Measurements from ENCODE around the gene DNMBP.
"Not testable (repeated sequence)": the region's sequence is repeated elsewhere in the genome, so short reads cannot be mapped to it uniquely, and the experiment has no call there.

Gene DNMBP

DNA sequence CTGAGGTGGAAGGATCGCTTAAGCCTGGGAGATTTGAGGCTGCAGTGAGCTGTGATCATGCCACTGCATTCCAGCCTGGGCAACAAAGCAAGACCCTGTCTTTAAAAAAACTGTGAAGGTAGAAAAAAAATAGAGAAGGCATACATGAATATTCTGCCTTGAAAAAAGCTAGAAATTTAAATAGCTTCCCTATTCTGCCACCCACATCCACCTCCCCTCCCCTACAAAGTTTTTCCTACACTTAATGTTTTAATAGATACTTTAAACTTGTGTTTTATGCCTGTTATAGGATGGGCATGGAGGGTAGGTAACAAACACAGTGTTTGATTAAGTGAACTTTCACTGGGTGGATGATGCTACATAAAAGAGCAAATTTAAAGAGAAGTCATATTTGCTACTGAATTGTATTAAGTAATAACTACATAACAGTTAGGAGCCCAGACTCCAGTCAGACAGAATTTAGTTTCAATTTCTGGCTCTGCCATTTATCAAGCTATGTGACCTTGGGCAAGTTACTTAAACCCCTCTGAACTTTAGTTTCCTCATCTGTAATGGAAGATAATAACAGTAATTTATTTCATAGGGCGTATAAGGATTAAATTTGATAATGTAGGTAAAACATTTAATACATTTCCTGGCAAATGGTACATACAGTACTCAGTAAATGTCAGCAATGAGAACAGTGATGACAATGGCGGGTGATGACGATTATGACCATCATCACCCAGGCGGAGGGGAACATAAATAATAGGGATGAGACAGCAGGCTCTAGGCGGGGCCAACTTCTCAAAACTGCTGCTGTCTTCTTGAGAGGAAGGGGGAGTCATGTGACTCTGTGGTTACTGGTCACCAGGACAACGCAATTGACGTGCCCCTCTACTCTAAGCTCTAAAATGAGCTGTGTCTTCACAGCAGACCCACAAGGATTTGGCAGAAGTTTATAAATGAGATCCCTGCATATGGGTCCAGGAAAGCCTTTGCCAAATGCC is 15.8 kb downstream of the DNMBP start:
- in situ Hi-C loops (cut with HindIII; ENCODE audit: low sequenced_read_pairs) = no loop called here

DNA sequence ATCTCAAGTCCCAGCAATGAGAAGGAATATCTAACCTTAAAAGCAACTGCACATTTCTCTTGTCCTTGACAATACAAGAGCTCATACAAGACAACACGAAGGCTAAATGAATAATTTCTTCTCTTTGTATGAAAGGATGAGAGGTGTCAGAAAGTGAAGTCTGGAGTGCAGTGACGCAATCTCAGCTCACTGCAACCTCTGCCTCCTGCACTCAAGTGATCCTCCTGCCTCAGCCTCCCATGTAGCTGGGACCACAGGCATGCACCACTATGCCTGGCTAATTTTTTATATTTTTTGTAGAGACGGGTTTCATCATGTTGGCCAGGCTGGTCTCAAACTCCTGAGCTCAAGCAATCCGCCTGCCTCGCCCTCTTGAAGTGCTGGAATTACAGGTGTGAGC is 24.1 kb downstream of the DNMBP start:
- in situ Hi-C loops (cut with HindIII; ENCODE audit: low sequenced_read_pairs) = not testable (repeated sequence)

DNA sequence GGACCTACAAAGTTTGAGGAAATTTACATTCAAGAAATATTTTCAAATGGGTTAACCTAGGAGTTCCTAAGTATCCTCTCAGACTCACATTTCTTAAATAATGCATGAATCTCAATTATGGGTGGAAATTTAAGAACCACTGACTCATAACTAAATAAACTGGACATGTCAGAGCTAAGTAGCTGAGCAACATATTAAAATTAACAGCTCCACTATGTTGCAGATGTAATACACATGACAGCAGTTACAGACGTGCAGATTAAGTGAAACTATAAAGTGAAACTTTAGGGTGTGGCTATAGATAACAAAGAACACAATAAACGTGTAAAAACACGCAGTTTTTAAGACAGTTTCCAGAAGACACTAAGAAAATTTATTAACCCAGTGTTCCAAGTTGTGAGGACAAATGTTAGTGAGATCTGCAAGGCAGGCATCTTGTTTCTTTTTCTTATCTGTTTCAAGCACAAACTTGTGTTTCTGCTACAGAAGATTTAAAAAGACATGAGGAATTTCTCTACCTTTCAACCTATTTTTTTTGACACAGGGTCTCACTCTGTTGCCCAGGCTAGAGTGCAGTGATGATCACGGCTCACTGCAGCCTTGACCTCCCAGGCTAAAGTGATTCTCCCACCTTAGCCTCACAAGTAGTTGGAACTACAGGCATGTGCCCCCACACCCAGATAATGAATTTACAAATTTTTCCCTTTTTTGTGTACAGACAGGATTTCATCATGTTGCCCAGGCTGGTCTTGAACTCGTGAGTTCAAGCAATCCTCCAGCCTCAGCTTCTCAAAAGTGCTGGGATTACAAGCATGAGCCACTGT is 25.3 kb downstream of the DNMBP start:
- in situ Hi-C loops (cut with HindIII; ENCODE audit: low sequenced_read_pairs) = no loop called here

DNA sequence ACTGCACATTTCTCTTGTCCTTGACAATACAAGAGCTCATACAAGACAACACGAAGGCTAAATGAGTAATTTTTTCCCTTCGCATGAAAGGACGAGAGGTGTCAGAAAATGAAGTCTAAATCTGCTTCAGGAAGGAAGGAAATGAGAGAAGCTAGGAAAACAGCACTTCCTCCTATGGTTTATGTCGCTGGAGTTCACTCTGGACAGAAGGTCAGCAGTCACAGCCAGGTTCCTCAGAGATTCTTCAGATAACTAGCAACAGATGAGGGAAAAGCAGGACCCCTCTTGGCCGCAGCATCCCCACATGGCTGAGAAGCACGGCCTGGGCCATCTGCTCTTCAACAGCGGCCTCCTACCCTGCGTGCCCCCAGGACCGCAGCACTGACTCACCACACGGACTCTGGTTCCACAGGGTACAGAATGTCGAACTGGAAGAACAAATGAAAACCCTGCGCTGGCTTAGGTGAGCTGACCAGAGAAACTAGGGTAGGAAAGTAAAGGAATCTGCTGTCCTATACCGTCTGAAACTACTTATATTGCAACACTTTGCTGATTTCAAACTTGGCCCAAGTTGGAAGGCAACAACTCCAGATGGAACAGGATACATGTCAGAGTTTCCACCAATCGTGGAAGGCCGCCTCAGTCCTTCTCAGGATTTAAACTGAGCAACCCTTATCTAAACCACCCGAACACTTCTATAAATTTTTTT is 26.3 kb downstream of the DNMBP start:
- in situ Hi-C loops (cut with HindIII; ENCODE audit: low sequenced_read_pairs) = no loop called here

DNA sequence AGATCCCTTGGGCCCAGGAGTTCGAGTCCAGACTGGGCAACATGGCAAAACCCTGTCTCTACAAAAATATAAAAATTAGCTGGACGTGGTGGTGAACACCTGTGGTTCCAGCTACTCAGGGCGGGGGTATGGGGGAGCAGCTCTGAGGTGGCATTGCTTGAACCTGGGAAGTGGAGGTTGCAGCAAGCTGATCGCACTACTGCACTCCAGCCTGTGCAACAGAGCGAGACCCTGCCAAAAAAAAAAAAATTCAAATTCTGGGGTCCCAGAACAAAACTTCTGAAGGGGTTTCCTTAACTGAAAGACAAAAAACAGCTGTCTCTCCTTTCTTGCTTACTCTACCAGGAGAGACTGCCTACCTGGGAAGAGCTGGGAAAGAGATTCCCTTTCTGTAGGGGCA is 27.0 kb downstream of the DNMBP start:
- in situ Hi-C loops (cut with HindIII; ENCODE audit: low sequenced_read_pairs) = no loop called here

DNA sequence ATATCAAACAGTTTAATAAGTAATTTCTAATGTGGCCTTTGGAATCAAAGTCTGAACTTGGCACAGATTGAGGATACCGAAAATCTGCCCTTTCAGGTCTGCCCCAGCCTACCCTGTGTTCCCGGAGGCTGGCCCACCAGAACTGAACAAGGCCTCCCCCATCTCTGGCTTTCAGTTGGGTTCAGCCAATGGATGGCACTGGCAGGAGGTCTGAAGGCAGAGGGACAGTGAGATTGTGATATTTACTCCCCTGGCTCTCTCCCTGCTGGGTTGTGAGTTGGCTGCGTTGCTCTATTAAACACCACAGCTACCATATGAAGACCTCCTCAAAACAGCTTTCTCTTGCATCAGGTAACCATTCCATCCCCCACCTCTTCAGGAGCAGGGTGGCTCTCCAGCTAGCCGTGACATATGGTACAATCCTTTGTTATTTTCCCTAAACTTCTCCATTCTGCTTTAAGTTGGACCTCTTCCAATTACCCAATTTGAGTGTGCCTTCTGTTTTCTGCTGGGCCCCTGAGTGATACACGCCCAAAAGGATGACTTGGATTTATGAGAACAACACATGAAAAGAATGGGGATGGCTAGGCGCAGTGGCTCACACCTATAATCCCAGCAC is 28.1 kb downstream of the DNMBP start:
- in situ Hi-C loops (cut with HindIII; ENCODE audit: low sequenced_read_pairs) = no loop called here

DNA sequence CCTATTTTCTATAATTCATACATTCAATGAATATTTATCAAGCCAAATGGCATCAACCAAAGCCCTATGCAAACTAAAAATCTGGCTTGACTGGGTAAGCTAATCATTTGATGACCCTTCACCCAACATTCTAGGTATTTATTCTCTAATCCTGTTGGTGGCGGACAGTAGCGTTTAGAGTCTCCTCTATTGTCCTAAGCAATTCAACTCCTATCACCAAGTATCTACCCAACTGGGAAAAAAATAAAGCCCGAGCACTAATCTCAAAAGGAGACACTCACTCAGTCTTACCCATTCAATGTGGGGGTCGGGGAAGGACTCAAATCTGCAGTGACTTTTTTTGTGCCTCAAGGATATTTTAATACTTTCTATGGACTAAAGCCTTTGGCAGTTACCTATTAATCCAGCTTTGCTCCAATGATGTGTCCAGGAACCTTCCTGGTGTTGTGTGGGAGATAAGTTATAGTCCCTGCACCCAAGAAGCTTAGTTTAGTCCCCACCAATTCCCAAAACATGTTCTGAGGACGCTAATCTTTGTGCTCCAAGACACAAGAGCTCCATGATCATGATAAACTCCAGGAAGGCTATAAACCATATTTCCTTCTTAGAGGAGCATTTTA is 30.6 kb downstream of the DNMBP start:
- in situ Hi-C loops (cut with HindIII; ENCODE audit: low sequenced_read_pairs) = loop anchor here (5.0 kb wide), 1 partner anchor 53 kb away; no protein-coding TSS in a partner anchor

DNA sequence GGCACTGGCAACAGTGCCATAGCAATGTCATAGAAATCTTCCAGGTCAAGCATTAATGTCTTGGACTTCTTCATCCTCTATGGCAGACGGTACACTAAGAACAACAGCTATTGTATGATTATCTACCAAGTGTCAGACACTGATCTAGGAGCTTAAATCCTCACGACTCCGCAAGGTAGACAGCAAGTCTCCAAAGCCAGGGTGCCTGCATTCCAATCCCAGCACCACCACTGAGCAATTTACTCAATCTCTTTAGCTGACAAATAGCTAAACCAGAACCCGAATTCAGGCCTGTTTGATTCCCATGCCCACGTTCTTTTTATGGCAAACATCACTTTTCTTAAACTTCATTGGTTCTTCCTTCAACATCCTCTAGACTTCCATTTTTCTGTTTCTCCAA is 31.8 kb downstream of the DNMBP start:
- in situ Hi-C loops (cut with HindIII; ENCODE audit: low sequenced_read_pairs) = loop anchor here (5.0 kb wide), 1 partner anchor 54 kb away; no protein-coding TSS in a partner anchor

DNA sequence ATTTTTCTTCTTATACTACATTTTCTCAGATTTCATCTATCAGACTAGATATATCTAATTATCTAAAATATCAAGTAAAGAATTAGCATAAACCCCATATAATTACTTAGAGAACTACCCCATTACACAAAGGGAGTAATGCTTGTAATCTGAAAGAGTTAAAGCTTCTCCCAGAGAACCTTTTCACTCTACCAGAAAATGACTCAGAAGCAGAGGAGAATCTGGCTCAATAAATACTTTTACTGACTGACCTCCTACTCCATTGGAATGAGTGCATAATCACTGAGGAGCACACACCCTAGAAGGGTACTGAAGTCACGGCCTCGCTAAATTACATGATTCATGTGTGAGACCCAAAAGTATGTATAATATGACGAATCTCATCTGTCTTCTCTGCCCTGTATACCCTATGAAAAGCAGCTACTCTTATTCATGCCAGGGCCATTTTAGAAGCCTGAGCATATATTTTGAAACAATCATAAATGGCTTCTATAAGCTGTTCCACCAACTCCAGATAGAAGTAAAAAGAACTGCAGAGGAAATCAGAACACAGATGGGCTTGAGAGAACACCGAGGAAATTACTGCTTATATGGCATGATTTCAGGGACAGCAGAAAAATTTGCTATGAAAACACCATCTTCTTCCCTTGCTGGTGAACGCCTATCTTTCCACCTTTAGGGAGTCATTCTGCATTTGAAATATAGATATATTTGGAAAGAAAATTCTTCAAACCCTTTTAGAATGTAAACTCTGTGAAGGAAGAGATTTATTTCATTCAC is 32.7 kb downstream of the DNMBP start:
- in situ Hi-C loops (cut with HindIII; ENCODE audit: low sequenced_read_pairs) = loop anchor here (5.0 kb wide), 1 partner anchor 55 kb away; no protein-coding TSS in a partner anchor

DNA sequence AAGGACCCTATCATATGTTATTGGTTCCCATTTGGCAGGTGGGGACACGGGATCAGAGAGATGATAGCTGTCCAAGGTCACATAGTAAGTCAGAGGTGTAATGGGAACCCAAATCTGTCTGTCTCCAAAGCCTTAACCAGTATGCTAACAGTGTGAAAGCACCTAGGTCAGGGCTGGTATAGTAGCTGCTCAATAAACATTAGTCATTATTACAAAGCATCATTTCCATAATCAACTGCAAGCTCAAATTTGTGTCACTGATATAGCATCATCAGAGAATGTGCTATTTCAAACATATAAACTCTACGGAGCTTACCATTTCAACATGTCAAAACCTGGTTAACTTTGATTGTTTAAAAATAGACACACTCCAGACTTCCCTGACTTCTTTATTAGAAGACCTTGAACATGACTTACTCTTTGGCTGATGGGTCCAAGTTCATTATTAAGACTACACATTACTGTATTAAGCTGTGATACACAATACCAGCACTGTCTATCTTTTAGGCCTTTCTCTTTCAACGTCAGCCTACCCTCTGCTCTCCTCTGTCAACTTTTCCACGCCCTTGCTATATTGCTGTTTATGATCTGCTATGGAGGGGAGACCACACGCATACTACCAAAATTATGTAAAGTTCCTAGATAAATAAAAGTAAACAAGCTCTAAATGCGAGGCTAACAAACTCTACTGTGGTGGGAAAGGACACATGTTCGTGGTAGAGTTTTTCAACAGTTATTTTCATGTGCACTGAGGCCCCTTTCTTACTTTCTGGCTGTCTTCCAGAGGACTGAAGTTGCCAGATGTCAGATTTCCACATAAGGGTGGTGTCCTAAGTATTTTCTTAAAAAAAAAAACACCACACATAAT is 33.6 kb downstream of the DNMBP start:
- in situ Hi-C loops (cut with HindIII; ENCODE audit: low sequenced_read_pairs) = loop anchor here (5.0 kb wide), 1 partner anchor 56 kb away; no protein-coding TSS in a partner anchor

DNA sequence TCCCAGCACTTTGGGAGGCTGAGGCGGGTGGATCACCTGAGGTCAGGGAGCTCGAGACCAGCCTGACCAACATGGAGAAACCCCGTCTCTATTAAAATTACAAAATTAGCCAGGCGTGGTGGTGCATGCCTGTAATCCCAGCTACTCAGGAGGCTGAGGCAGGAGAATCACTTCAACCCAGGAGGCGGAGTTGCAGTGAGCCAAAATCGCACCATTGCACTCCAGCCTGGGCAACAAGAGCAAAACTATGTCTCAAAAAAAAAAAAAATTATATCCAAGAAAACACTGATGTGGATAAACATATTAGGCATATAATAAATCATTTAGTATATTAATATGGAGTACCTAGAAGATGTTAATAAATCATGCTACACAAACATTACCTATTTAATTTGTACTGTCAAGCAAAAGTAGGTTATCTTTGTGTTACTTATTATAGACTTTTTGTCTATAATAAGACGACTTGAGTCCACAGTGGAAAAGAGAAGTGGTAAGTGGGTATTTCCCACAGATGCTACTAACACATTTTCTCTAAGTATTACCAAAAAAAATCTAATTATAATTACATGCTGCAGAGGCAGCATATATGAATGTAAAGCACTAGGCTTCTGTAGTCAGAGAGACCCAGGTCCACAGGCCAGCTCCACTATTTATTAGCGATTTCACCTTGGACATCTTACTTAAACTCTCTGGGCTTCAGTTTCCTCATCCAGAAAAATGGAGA is 34.5 kb downstream of the DNMBP start:
- in situ Hi-C loops (cut with HindIII; ENCODE audit: low sequenced_read_pairs) = loop anchor here (5.0 kb wide), 1 partner anchor 57 kb away; no protein-coding TSS in a partner anchor

DNA sequence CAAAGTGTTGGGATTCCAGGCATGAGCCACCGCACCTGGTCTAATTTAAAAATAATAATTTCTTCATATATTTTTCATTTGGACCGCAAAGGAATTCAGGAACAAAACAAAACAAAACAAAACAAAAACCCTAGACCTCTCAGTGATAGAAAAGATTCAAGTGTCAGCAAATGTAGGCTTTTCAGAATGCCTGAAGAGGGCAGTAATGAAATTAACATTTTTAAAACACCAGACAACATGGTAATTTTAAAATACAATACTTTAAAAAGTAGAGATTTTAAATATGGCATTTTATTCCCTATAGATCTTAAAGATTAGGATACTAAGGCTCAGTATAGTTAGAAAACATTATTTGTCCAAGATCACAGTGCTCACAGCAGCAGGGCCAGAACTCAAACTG is 36.6 kb downstream of the DNMBP start:
- in situ Hi-C loops (cut with HindIII; ENCODE audit: low sequenced_read_pairs) = loop anchor here (5.0 kb wide), 1 partner anchor 104 kb away; no protein-coding TSS in a partner anchor

DNA sequence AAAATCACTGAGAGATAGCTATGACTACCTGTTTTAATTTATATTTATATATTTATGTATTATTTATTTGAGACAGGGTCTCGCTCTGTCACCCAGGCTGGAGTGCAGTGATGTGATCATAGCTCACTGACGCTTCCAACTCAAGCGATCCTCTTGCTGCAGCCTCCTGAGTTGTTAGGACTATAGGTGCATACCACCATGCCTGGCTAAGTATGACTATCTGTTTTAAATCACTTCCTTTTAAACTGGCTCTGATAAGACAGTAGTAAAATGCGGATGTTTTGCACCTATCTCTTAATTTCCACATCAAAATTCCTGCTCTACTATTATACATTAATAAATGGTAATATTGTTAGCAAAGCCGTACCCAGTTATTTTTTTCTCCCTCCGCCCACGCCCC is 41.8 kb downstream of the DNMBP start:
- in situ Hi-C loops (cut with HindIII; ENCODE audit: low sequenced_read_pairs) = loop anchor here (5.0 kb wide), 2 partner anchors 41 to 116 kb away; no protein-coding TSS in a partner anchor

DNA sequence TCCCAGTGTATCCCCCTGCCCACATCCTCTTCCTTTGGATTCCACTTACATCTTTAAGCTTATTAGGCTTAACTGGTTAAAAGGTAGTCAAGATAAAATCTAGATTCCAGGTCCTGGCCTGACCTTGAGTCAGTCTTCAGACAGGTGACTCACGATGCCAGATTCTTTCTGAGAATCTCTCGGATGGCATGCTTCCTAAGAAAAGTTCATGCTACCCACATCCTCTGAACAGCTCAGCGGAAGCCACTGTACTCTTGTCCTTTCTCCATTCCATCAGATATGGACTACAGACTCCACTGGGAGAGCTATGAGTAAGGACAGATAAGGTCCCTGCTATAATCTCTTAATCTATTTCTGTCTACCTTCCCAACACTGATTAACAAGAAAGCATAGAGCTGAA is 43.4 kb downstream of the DNMBP start:
- in situ Hi-C loops (cut with HindIII; ENCODE audit: low sequenced_read_pairs) = loop anchor here (5.0 kb wide), 2 partner anchors 39 to 114 kb away; no protein-coding TSS in a partner anchor

DNA sequence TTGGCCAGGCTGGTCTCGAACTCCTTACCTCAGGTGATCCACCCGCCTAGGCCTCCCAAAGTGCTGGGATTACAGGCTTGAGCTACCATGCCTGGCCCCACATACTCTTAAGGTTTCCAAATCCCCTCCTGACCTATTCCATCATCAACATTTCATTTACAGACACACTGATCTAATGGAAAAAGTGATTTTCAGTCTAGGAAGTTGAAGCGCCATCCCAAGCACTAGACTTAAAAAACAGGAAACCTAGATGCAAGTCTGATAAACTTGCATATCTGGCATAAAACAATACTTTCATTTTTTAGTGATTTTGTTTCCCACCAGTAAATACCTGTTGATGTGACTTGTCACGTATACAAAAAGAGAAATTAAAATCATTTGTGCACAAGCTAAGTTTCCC is 44.0 kb downstream of the DNMBP start:
- in situ Hi-C loops (cut with HindIII; ENCODE audit: low sequenced_read_pairs) = loop anchor here (5.0 kb wide), 2 partner anchors 38 to 113 kb away; no protein-coding TSS in a partner anchor

DNA sequence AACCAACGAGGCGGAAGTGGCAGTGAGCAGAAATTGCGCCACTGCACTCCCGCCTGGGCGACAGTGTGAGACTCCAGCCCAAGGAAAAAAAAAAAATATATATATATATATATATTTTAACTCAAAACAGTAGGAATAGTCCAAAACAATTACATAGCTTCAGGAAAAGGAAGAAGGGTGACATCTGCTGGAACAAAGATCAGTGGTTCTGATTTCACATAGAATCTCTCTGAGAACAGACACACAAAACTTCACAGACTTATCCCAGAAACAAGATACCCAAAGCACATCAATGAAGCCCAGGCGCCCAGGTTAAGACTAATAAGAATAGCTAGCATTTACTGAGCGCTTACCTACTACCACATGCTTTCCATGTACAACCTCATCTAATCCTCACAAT is 45.0 kb downstream of the DNMBP start:
- in situ Hi-C loops (cut with HindIII; ENCODE audit: low sequenced_read_pairs) = loop anchor here (5.0 kb wide), 2 partner anchors 37 to 112 kb away; no protein-coding TSS in a partner anchor

Measured in endothelial cell of hepatic sinusoid (primary cell).